RKO (cell line): ENCODE results near the gene CELSR1.
"Not testable (repeated sequence)": the region's sequence is repeated elsewhere in the genome, so short reads cannot be mapped to it uniquely, and the experiment has no call there.

Experiments used
- DNase-seq: peaks from one replicate; pipeline ENCODE4 v3.0.0-alpha.2; 2016; ENCODE audit warnings: low spot score

CELSR1 gene

GRCh38 chr22:46417769-46418168, 119.7 kb downstream of the CELSR1 start:
- DNase-seq: no peak

- no peak for DNase-seq
Measured at GRCh38 chr22:46416891-46417580, 120.4 kb downstream of the CELSR1 start.

- DNase-seq: no peak
Measured at GRCh38 chr22:46416520-46416871, 120.9 kb downstream of the CELSR1 start.

- DNase-seq: no peak
Measured at GRCh38 chr22:46415776-46416519, 121.5 kb downstream of the CELSR1 start.

- no peak for DNase-seq
Measured at GRCh38 chr22:46414704-46415103, 122.7 kb downstream of the CELSR1 start.

- DNase-seq: no peak
Measured at GRCh38 chr22:46413725-46414379, 123.6 kb downstream of the CELSR1 start.

- no peak for DNase-seq
Measured at GRCh38 chr22:46411347-46411746, 126.1 kb downstream of the CELSR1 start.

- DNase-seq: no peak
Measured at GRCh38 chr22:46410291-46410808, 127.1 kb downstream of the CELSR1 start.

- no peak for DNase-seq
Measured at GRCh38 chr22:46409631-46410210, 127.7 kb downstream of the CELSR1 start.

GRCh38 chr22:46408568-46409506, 128.6 kb downstream of the CELSR1 start:
- DNase-seq: no peak

- no peak for DNase-seq
Measured at GRCh38 chr22:46407748-46408147, 129.7 kb downstream of the CELSR1 start.

- no peak for DNase-seq
Measured at GRCh38 chr22:46406791-46407190, 130.6 kb downstream of the CELSR1 start.

GRCh38 chr22:46406349-46406748, 131.1 kb downstream of the CELSR1 start:
- DNase-seq: no peak

- DNase-seq: no peak
Measured at GRCh38 chr22:46405901-46406300, 131.5 kb downstream of the CELSR1 start.

- not testable (repeated sequence) for DNase-seq
Measured at GRCh38 chr22:46403880-46404279, 133.5 kb downstream of the CELSR1 start.

- no peak for DNase-seq
Measured at GRCh38 chr22:46402505-46402904, 134.9 kb downstream of the CELSR1 start.

- DNase-seq: no peak
Measured at GRCh38 chr22:46401370-46401769, 136.1 kb downstream of the CELSR1 start.

GRCh38 chr22:46399251-46400024, 138.0 kb downstream of the CELSR1 start:
- no peak for DNase-seq

GRCh38 chr22:46397951-46398350, 139.5 kb downstream of the CELSR1 start:
- DNase-seq: no peak

- DNase-seq: no peak
Measured at GRCh38 chr22:46397514-46397913, 139.9 kb downstream of the CELSR1 start.

GRCh38 chr22:46397049-46397448, 140.4 kb downstream of the CELSR1 start:
- DNase-seq: not testable (repeated sequence)
